HG03025 (cell line): Measurements from ENCODE around the gene ECE1.

ENCODE experiments used
- ATAC-seq: cut with Tn5 transposase; IDR thresholded peaks from one replicate; pipeline ENCODE4 v1.9.1; 2021; ENCODE audit warnings: mild to moderate bottlenecking, moderate library complexity; ENCODE audit not compliant: unreplicated experiment, low FRiP score

ECE1 gene

GRCh38 chr1:21325731-21326387, 35.6 kb upstream of the ECE1 start:
- ATAC-seq, result no peak

DNA sequence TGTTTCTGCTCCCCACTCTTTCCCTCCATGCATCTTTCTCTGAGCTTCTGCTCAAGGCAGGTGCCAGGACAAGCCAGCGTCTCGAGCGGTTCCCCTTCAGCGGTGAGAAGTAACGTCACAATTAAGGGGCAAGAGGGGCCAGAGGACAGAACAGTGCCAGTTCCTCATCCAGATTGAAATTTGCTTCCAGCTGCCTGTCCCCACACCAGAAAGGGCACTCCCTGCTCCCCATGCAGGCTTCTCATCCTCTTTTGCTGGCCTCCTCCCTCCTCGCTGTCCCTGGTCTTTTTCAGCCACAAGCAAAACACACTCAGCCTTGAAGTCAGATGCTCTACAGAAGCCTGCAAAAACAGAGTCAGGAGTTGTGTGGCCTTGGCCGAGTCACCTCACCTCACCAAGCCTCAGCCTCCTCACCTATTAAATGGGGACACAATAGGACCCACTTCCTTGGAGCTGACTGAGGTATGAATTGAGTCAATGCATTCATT, 35.0 kb upstream of the ECE1 start:
- ATAC-seq, result no peak

DNA sequence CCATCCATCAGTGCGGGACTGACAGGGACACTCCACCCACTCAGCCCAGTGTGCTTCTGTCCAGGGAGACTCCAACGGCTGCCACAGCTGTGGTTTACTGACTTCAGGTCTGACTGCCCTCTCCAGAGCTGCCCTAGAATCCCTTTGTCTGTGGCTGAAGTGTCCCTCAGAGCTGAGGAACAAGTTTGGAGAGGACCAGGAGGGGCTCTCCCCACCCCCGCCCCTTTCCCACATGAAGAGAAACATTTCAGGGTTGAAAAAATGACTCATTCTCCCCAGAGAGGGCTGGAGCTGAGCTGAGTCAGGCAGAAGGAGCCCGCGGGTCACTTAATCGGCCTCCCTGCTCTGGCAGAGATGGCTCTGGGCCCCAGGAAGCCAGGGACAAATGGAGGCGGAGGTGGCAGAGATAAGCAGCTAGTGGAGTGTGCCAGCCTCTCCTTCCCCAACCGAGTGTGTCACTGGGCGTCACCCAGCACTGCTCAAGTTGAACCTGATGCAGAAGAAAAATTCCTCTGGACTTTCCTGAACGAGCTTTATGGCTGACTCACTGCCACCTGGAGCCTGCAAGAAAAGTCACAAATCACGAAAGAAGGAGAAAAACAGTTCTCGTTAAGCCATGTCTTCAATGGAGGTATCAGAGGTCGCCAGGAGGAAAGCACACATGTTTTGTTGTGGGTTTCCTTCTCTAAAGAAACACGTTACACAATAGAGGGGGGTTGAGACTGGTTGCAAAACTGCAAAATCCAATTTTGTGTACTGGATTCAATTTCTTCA, 34.3 kb upstream of the ECE1 start:
- ATAC-seq, result no peak

- ATAC-seq, result no peak
Observed at GRCh38 chr1:21323091-21323490, 32.8 kb upstream of the ECE1 start.

DNA sequence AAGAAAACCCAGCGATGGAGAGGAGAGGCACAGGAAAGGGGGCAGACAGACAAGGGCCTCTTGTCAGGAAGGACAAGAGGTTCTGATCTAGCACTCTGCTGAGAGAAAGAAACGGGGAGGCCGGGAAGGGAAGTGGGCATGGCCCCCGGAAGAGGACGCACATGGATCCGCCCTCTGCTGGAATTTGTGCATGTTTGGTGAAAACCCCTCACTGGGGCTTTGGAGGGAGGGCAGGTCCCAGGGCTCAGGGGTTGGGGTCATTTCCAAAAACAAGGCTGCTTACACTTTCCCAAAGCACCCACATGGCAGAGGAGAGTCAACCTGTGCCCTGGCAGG, 32.4 kb upstream of the ECE1 start:
- ATAC-seq, result no peak

GRCh38 chr1:21321963-21322680, 31.9 kb upstream of the ECE1 start:
- no peak for ATAC-seq

DNA sequence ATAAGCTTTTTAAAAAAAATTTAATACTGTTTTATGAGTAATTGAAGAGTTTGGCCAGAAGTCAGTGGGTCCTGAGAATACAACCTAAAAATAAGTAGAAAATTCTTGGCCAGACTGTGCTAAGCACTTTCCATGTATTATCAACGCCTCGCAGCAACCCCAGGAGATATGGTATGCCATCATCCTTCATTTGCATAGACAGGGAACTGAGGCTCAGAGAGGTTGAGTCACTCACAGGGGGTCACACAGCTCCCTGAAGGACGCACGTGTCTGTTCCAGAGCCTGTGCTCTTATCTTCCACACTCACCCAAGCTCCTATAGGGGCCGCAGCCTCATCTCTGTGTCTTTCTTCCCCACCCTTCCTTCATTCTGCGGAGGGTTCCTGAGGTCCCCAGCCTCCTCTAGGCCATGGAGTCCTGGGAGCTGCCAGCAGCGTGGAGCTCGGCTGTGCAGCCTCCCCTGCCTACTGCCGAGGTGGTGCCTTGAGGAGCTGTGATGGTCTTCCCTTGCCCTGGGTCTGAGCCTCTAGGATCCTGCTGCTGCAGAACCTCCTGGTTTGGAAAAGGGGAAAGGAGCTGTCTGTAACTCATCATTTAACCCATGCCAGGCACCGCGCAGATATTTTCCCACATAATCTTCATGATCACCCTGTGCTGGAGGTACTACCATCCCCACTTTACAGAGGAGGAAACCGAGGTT, 30.3 kb upstream of the ECE1 start:
- ATAC-seq, result no peak

- no peak for ATAC-seq
Observed at GRCh38 chr1:21319447-21320407, 29.5 kb upstream of the ECE1 start.

DNA sequence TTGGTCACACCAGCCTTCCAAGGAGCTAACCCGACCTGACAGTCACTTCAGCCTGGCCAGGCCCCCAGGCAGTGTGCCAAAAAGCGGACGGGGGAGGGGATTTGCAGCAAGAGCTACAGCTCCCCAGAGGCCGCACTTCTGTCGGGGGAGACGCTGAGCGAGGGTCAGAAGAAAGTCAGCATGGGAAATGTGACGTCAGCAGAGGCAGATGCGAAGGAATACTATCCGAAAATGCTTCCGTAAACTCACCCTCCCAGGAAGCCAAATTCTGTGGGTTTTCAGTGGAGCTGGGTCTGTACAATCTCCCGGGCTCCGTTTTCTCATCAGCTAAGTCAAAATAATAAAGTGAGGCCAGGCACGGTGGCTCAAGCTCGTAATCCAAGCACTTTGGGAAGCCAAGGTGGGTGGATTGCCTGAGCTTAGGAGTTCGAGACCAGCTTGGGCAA, 28.5 kb upstream of the ECE1 start:
- no peak for ATAC-seq

- no peak for ATAC-seq
Observed at GRCh38 chr1:21318057-21318713, 27.9 kb upstream of the ECE1 start.

DNA sequence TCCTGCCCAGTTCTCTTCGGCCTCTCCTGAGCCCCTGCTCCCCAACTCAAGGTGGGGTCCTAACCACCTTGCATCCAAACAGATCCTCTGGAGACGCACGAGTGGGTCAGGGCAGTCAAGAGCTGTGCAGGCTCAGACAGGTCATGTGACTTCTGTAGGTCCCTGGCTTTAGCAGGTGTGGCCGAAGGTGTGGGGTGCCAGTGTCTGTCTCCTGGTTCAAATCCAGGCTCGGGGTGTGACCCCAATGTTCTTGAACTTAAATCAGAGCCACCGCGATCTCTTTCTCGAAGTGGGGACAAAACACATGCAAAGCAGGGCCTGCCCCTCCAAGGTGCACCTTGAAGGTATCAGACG, 27.4 kb upstream of the ECE1 start:
- ATAC-seq, result no peak

- ATAC-seq, result no peak
Observed at GRCh38 chr1:21317035-21317689, 26.9 kb upstream of the ECE1 start.

- ATAC-seq, result no peak
Observed at GRCh38 chr1:21314743-21315396, 24.6 kb upstream of the ECE1 start.

GRCh38 chr1:21313886-21314721, 23.8 kb upstream of the ECE1 start:
- ATAC-seq, result no peak

GRCh38 chr1:21313203-21313885, 23.1 kb upstream of the ECE1 start:
- no peak for ATAC-seq

DNA sequence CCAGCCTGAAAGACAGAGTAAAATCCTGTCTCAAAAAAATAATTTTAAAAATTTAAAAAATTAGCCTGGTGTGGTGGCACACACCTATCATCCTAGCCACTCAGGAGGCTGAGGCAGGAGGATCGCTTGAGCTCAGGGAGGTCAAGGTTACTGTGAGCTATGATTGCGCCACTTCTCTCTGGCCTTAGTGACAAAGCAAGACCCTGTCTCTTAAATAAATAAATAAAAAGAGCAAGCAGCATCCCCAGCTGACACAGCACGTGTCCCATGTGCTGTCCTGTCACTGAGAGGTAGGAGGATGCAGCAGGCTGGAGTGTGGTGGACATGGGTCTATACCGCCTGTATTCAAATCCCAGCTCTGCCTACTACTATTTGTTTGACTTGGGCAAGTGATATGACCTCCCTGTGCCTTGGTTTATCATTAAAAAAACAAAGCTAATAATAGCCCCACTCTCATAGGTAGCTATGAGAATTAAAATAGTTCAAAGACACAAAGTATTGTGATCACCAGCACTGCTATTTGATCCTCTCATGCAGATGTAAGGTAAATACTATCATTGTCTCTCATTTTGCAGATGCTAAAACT, 22.2 kb upstream of the ECE1 start:
- no peak for ATAC-seq

GRCh38 chr1:21311016-21311415, 20.8 kb upstream of the ECE1 start:
- no peak for ATAC-seq
